Trophoblast cell (in vitro differentiated cells and primary cell): ENCODE data around the gene SOAT2.

Experiments
- DNase-seq, 2 donors: peaks; one replicate each; pipeline ENCODE4 v3.0.0-alpha.2; 2016
- H2AFZ ChIP-seq: 2 replicates; pipeline ENCODE4 v1.6.1; 2013; ENCODE audit warnings: low read length, moderate library complexity, mild to moderate bottlenecking; ENCODE audit not compliant: insufficient read depth, poor library complexity
- H2AK5ac ChIP-seq: 2 replicates; pipeline ENCODE4 v1.6.1; 2013; ENCODE audit warnings: mild to moderate bottlenecking, low read length
- H2BK120ac ChIP-seq: 2 replicates; pipeline ENCODE4 v1.6.1; 2013; ENCODE audit warnings: low read length, mild to moderate bottlenecking, moderate library complexity; ENCODE audit not compliant: insufficient read depth, poor library complexity
- H2BK12ac ChIP-seq: 2 replicates; pipeline ENCODE4 v1.6.1; 2013; ENCODE audit warnings: mild to moderate bottlenecking, low read length, moderate library complexity
- H2BK5ac ChIP-seq: 2 replicates; pipeline ENCODE4 v1.6.1; 2013; ENCODE audit warnings: low read length, low read depth, moderate library complexity, mild to moderate bottlenecking; ENCODE audit not compliant: poor library complexity
- H3K14ac ChIP-seq: 2 replicates; pipeline ENCODE4 v1.6.1; 2013; ENCODE audit warnings: mild to moderate bottlenecking, low read length
- H3K18ac ChIP-seq: 2 replicates; pipeline ENCODE4 v1.6.1; 2013; ENCODE audit warnings: mild to moderate bottlenecking, low read length
- H3K23ac ChIP-seq: 2 replicates; pipeline ENCODE4 v1.6.1; 2013; ENCODE audit warnings: low read length
- H3K27ac ChIP-seq: 2 replicates; pipeline ENCODE4 v1.5.1; 2013; ENCODE audit warnings: low read depth, mild to moderate bottlenecking, inconsistent platforms, low read length, moderate library complexity
- H3K27me3 ChIP-seq: 2 replicates; pipeline ENCODE4 v1.6.1; 2013; ENCODE audit warnings: inconsistent platforms, mild to moderate bottlenecking, low read length, moderate library complexity; ENCODE audit not compliant: insufficient read depth
- H3K36me3 ChIP-seq, 2 experiments: 1 replicate in 1 of 2; 2 replicates in 1 of 2; pipeline ENCODE4 v1.6.1; 2013; ENCODE audit warnings: low read length in 2 of 2, mild to moderate bottlenecking in 2 of 2, moderate library complexity in 1 of 2; ENCODE audit not compliant: insufficient read depth in 2 of 2, control insufficient read depth in 1 of 2
- H3K4ac ChIP-seq: 2 replicates; pipeline ENCODE4 v1.6.1; 2013; ENCODE audit warnings: low read depth, mild to moderate bottlenecking, low read length, moderate library complexity
- H3K4me1 ChIP-seq, 2 experiments: 1 replicate in 1 of 2; 2 replicates in 1 of 2; pipeline ENCODE4 v1.6.1; 2013; ENCODE audit warnings: low read length in 2 of 2, mild to moderate bottlenecking in 2 of 2, moderate library complexity in 1 of 2; ENCODE audit not compliant: insufficient read depth in 2 of 2, control insufficient read depth in 1 of 2
- H3K4me2 ChIP-seq: 2 replicates; pipeline ENCODE4 v1.6.1; 2013; ENCODE audit warnings: inconsistent platforms, mild to moderate bottlenecking, low read length, moderate library complexity
- H3K4me3 ChIP-seq: 2 replicates; pipeline ENCODE4 v1.5.1; 2013; ENCODE audit warnings: mild to moderate bottlenecking, low read depth, low read length, inconsistent platforms
- H3K79me1 ChIP-seq: one replicate; pipeline ENCODE4 v1.6.1; 2013; ENCODE audit warnings: low read length
- H3K79me2 ChIP-seq: 2 replicates; pipeline ENCODE4 v1.6.1; 2013; ENCODE audit warnings: low read length, mild to moderate bottlenecking; ENCODE audit not compliant: control insufficient read depth, insufficient read depth, poor library complexity
- H3K9ac ChIP-seq: 2 replicates; pipeline ENCODE4 v1.6.1; 2013; ENCODE audit warnings: mild to moderate bottlenecking, low read length
- H3K9me3 ChIP-seq: 2 replicates; pipeline ENCODE4 v1.6.1; 2013; ENCODE audit warnings: low read depth, mild to moderate bottlenecking, control low read depth, inconsistent platforms, low read length; ENCODE audit not compliant: insufficient read depth
- H4K12ac ChIP-seq: 2 replicates; pipeline ENCODE4 v1.6.1; 2013; ENCODE audit warnings: low read depth, mild to moderate bottlenecking, low read length, moderate library complexity
- H4K8ac ChIP-seq: 2 replicates; pipeline ENCODE4 v1.6.1; 2013; ENCODE audit warnings: low read depth, mild to moderate bottlenecking, low read length, moderate library complexity
- H4K91ac ChIP-seq: one replicate; pipeline ENCODE4 v1.6.1; 2013; ENCODE audit warnings: low read depth, mild to moderate bottlenecking, low read length, moderate library complexity
- WGBS: extraction: QIAGEN DNeasy Blood & Tissue Kit; methylation state at CpG from one replicate; pipeline ENCODE4 v1.1.7; 2013; ENCODE audit warnings: missing lambda C conversion rate; ENCODE audit not compliant: insufficient read length, insufficient coverage; ENCODE audit errors: extremely low coverage; 5-methylcytosine and 5-hydroxymethylcytosine counted together

The SOAT2 gene

DNA sequence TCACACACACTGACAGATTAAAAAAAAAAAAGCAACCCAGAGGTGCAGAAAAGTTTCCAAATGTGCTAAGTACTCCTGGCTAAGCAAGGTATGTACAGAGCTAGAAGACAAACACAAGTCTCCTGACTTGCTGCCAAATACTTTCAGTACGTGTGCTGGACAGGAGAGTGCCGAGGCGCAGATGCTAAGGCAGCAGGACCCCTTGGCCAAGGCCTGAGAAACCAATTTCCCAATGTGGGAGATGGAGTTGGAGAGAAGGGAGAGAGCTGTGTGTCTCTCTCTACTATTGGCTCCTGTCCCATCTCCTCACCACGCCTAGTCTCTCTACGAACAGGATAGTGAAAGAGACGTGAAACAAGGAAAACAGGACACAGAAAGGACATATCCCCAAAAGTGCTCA, 29.4 kb upstream of the SOAT2 start:
- no peak overlapping the region for H3K4me2 ChIP-seq
- no peak overlapping the region for H3K4ac ChIP-seq
- no peak overlapping the region for H2AK5ac ChIP-seq
- H3K4me3 ChIP-seq = no peak overlapping the region
- H3K23ac ChIP-seq = no peak overlapping the region
- H3K79me1 ChIP-seq = peaks cover 3% of the 10 kb centered on the region
- H3K4me1 ChIP-seq = peaks cover 3 to 5% of the 10 kb centered on the region in 2 experiments
- H3K27me3 ChIP-seq = no peaks in the 10 kb centered on the region
- no peak overlapping the region for H2BK12ac ChIP-seq
- H4K8ac ChIP-seq = no peak overlapping the region
- H3K27ac ChIP-seq = no peak overlapping the region
- no peak overlapping the region for H3K9ac ChIP-seq
- H4K12ac ChIP-seq = no peak overlapping the region
- H3K14ac ChIP-seq = no peak overlapping the region
- no peak overlapping the region for H2BK120ac ChIP-seq
- peaks cover 3% of the 10 kb centered on the region for H3K79me2 ChIP-seq
- H3K36me3 ChIP-seq = peaks cover 14 to 15% of the 10 kb centered on the region in 2 experiments
- no CpG with 5 or more reads among the region's 6 CpGs for WGBS
- H3K9me3 ChIP-seq = peaks cover 5% of the 10 kb centered on the region
- no peak overlapping the region for H2BK5ac ChIP-seq
- no peak for DNase-seq
- H4K91ac ChIP-seq = no peak overlapping the region
- no peak overlapping the region for H2AFZ ChIP-seq
- no peak overlapping the region for H3K18ac ChIP-seq

GRCh38 chr12:53074283-53074998, 28.8 kb upstream of the SOAT2 start:
- Histone ChIP-seq H4K8ac (no peak overlapping the region), H3K27me3 (no peaks in the 10 kb centered on the region), H3K27ac (no peak overlapping the region), H3K9ac (no peak overlapping the region), H3K4ac (no peak overlapping the region), H3K18ac (no peak overlapping the region), H3K79me2 (peaks cover 5% of the 10 kb centered on the region), H2BK5ac (no peak overlapping the region), H2AFZ (no peak overlapping the region), H3K23ac (no peak overlapping the region), H3K79me1 (peaks cover 4% of the 10 kb centered on the region), H2BK12ac (no peak overlapping the region), H3K36me3 (peaks cover 14 to 15% of the 10 kb centered on the region in 2 experiments), H3K9me3 (peaks cover 3% of the 10 kb centered on the region), H3K14ac (no peak overlapping the region), H2BK120ac (no peak overlapping the region), H2AK5ac (no peak overlapping the region), H3K4me1 (peaks cover 3 to 5% of the 10 kb centered on the region in 2 experiments), H3K4me3 (no peak overlapping the region), H4K12ac (no peak overlapping the region), H4K91ac (no peak overlapping the region), H3K4me2 (no peak overlapping the region)
- no CpG with 5 or more reads among the region's 11 CpGs for WGBS
- no peak for DNase-seq

DNA sequence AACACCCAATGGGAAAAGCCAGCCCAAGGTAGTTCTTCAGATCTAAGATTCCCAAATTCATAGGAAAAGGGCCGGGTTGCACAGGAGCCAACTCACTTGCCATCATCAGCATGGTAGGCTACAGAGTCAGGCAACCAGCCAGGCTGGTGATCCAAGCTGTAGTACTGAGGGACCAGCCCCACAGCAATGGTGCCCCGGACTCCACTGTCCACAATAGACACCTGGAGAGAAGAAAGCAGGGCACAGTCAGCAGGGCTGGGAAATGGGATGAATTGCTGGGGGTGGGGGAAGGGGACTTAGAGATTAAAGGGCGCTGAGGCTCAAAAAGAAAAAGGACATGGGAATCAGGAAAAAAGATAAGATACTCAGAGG, 28.3 kb upstream of the SOAT2 start:
- Histone ChIP-seq H3K9me3 (peaks cover 3% of the 10 kb centered on the region), H3K9ac (no peak overlapping the region), H3K79me2 (peaks cover 8% of the 10 kb centered on the region), H4K91ac (no peak overlapping the region), H2BK12ac (no peak overlapping the region), H3K4me2 (no peak overlapping the region), H4K8ac (no peak overlapping the region), H3K36me3 (peaks cover 14 to 15% of the 10 kb centered on the region in 2 experiments), H2AFZ (no peak overlapping the region), H3K4ac (no peak overlapping the region), H3K27ac (no peak overlapping the region), H4K12ac (no peak overlapping the region), H3K79me1 (peaks cover 9% of the 10 kb centered on the region), H3K23ac (no peak overlapping the region), H2BK5ac (no peak overlapping the region), H3K14ac (no peak overlapping the region), H3K27me3 (no peaks in the 10 kb centered on the region), H2AK5ac (no peak overlapping the region), H2BK120ac (no peak overlapping the region), H3K4me3 (no peak overlapping the region), H3K18ac (no peak overlapping the region), H3K4me1 (peaks cover 6 to 9% of the 10 kb centered on the region in 2 experiments)
- no CpG with 5 or more reads among the region's 3 CpGs for WGBS
- no peak for DNase-seq

DNA sequence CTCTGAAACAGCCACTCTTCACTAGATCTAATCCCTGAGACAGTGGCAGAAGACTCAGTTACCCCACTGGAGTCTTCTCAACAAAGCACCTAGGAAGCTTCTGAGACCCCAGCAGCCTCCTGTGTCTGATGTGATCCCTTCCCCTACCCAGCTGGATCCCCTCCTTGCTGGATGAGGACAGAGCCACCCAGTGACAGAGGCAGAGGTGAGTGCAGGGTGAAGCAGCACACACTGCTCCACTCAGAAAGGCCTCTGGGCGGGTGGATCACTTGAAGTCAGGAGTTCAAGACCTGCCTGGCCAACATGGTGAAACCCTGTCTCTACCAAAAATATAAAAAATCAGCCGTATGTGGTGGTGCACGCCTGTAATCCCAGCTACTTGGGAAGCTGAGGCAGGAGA, 26.8 kb upstream of the SOAT2 start:
- peaks cover 9% of the 10 kb centered on the region for H3K79me1 ChIP-seq
- no peak overlapping the region for H4K8ac ChIP-seq
- no peak overlapping the region for H3K14ac ChIP-seq
- peaks cover 14 to 15% of the 10 kb centered on the region in 2 experiments for H3K36me3 ChIP-seq
- H3K4me1 ChIP-seq = peaks cover 6 to 9% of the 10 kb centered on the region in 2 experiments
- no peak overlapping the region for H4K12ac ChIP-seq
- no peak overlapping the region for H3K18ac ChIP-seq
- WGBS = no CpG with 5 or more reads among the region's 3 CpGs
- H3K4ac ChIP-seq = no peak overlapping the region
- H2AFZ ChIP-seq = no peak overlapping the region
- H3K79me2 ChIP-seq = peaks cover 8% of the 10 kb centered on the region
- no peak for DNase-seq
- no peak overlapping the region for H2BK5ac ChIP-seq
- no peak overlapping the region for H2AK5ac ChIP-seq
- H3K4me3 ChIP-seq = no peak overlapping the region
- no peak overlapping the region for H4K91ac ChIP-seq
- H3K9ac ChIP-seq = no peak overlapping the region
- peaks cover 3% of the 10 kb centered on the region for H3K9me3 ChIP-seq
- no peak overlapping the region for H2BK120ac ChIP-seq
- H3K27ac ChIP-seq = no peak overlapping the region
- H3K23ac ChIP-seq = no peak overlapping the region
- H2BK12ac ChIP-seq = no peak overlapping the region
- no peak overlapping the region for H3K4me2 ChIP-seq
- H3K27me3 ChIP-seq = no peaks in the 10 kb centered on the region
